ENCODE results near the gene BPIFB2.

GRCh38 chr20:32960849-32961731 is 46.4 kb upstream of the BPIFB2 start:
- TF ChIP-seq CTCF (IDR thresholded peaks at IDR 0.05; ENCODE audit: extremely low read depth in 1 of 2, insufficient read depth in 1 of 2, low read depth in 1 of 2, low read length in 2 of 2) (no peak), POLR2A (IDR thresholded peaks at IDR 0.05; ENCODE audit: low read depth, low read length) (no peak), POLR2AphosphoS5 (IDR thresholded peaks at IDR 0.05; ENCODE audit: insufficient read depth, low read depth, low read length) (no peak), GATA2 (IDR thresholded peaks at IDR 0.05; ENCODE audit: insufficient read depth, insufficient read length, low read depth, low read length) (no peak), EZH2 (IDR thresholded peaks at IDR 0.05; ENCODE audit: borderline replicate concordance, low read depth, low read length, severe bottlenecking) (no peak), JUN (IDR thresholded peaks at IDR 0.05; ENCODE audit: borderline replicate concordance, insufficient read depth, insufficient read length, low read depth) (no peak), FOS (IDR thresholded peaks at IDR 0.05; ENCODE audit: borderline replicate concordance, insufficient read depth, low read length) (no peak), MYC (IDR thresholded peaks at IDR 0.05; ENCODE audit: low read depth, low read length) (no peak)
- TF ChIP-seq, protein P1, sequence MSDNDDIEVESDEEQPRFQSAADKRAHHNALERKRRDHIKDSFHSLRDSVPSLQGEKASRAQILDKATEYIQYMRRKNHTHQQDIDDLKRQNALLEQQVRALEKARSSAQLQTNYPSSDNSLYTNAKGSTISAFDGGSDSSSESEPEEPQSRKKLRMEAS (IDR thresholded peaks at IDR 0.05; ENCODE audit: insufficient read depth, insufficient read length) = no peak

All from endothelial cell of umbilical vein (primary cell).